SHP77 (cell line): Measurements from ENCODE around the gene RSPH10B.
A peak's percentile ranks its signal among the peaks of the same experiment; 100 is the strongest.
"Not testable (repeated sequence)": the region's sequence is repeated elsewhere in the genome, so short reads cannot be mapped to it uniquely, and the experiment has no call there.

Experiments used
- DNase-seq, 2 experiments: peaks; one replicate each; lab custom pipeline; 2025; lab: John Stamatoyannopoulos, UW

RSPH10B gene

DNA sequence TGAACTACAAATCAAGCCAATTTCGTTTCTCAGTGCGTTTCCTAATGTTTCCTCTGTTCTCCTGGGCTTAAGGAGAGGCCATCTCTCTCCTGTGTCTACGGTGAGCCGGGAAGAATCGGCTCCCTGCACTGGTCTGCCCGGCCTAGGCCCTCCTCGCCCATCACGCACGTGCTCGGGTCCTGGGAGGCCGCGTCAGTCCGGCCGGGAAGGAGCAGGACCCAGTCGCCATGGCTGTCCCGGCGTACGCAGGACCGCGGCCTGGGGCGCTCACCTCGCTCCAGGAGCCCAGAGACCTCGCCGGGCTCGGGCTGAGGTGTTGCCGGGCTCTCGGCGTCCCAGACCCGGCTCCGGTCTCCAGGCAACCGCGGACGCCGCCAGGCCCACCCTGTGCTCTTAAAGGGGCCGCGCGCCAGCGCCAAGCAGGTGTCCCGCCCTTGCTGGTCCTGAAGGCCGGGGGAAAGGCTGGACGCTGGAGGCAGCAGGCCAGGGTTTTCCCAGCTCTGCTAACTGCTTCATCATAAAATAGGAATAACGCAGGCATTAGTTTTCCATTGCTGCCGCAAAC lies at the start of gene RSPH10B:
Gene RSPH10B, minus strand, starts transcription at position 343 of the 565 bp plus-strand sequence. CDS start 3,573 bp downstream, outside the sequence.
- not testable (repeated sequence) for DNase-seq

DNA sequence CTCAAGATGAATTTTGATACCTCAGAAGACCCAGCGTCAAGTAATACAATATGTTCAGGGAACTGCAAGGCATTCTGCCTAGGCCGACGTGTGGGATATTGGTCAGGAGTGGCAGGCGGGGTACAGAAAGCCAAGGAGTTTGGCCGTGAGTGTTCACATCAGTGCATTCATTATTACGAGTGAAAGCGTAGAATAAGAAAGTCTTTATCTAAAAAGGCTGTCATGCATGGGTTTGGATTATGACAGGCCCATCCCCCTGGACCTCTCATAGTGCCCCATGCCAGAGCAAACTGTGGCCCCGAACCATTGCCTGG lies 46.1 kb upstream of the RSPH10B start:
- no peak for DNase-seq

DNA sequence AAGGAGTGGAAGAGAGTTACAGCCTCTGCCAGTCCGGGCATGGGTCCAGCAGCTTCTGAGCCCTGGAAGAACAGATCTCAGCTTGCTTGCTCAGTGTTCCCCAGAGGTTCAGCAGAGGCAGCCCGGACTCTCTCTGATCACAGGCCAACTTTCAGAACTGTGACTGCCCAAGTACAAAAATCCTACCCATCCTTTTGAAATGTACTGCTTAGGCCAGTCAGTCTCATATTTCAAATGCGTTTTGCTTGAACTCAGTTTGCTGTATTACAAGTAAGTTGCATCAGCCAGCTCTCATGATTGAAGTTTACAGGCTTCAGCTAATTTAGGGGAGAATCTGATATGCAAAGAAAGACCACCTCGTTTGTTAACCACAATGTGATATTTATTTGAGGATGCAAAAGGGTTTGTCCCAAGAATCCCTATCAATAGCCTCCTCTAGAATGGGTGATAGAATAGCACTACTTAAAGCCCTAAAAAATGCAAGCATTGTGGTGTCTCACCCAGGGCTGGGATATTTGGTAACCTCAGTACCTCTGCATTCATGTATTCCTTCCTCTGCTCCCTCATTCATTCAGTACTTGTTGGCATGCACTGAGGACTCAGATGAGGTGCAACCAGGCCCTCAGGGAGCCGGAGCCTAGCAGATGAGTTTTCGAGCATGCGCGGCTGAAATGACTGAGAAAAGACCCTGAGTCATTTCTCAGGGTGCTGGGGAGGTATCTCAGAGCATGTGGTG lies 45.6 kb upstream of the RSPH10B start:
- no peak for DNase-seq

DNA sequence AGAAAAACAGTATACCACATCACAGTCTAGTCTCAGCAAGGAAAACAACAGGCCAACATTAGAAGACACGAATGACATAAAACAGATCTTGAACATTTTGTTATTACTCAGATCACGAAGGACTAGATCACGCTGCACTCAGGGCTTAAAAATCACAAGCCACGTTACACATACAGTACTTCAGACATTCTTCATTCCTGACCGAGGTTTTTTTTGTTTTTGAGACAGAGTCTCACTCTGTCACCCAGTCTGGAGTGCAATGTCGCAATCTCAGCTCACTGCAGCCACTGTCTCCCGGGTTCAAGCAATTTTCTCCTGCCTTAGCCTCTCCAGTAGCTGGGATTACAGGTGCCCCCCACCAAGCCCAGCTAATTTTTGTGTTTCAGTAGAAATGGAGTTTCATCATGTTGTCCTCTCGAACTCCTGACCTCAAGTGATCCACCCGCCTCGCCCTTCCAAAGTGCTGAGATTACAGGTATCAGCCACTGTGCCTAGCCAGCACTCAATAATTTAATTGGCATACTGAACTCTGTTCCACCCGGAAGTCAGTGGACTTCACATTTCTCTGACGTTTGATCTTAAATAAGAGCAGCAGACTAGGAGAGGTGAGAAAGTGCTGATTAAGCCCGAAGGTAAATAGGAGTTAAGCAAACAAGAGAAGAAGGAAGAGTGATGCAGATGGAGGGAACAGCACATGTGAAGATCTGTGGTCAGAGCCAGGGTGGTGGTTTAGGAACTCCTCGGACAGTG lies 42.0 kb upstream of the RSPH10B start:
- DNase-seq, result no peak

DNA sequence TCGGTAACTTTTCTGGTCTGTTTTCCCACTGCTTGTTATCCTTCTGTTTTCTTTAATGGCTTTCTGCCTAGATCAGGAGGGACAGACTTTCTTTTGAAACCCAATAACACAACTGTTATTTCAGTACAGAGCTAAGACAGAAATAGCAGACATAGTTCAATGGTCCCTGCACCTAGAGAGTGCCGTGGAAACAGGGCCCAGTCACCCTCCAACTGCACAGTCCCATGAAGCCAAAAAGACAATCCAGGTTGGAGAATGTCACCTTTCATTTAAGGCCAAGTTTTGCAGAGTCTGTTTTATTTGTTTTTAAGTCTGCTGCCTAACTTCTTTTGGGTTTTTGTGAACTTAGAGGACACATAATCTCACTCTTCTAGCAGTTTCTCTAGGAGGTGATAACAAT lies 41.1 kb upstream of the RSPH10B start:
- no peak for DNase-seq

DNA sequence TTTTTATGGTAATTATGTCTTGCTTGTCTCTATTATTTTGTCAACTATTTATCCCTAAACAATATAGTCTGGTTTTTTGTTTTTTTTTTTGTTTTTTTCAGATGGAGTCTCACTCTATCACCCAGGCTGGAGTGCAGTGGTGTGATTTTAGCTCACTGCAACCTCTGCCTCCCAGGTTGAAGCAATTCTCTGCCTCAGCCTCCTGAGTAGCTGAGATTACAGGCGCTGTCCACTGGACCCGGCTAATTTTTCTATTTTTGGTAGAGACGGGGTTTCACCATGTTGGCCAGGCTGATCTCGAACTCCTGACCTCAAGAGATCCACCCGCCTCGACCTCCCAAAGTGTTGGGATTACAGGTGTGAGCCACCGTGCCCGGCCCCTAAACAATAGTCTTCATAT lies 39.9 kb upstream of the RSPH10B start:
- not testable (repeated sequence) for DNase-seq

DNA sequence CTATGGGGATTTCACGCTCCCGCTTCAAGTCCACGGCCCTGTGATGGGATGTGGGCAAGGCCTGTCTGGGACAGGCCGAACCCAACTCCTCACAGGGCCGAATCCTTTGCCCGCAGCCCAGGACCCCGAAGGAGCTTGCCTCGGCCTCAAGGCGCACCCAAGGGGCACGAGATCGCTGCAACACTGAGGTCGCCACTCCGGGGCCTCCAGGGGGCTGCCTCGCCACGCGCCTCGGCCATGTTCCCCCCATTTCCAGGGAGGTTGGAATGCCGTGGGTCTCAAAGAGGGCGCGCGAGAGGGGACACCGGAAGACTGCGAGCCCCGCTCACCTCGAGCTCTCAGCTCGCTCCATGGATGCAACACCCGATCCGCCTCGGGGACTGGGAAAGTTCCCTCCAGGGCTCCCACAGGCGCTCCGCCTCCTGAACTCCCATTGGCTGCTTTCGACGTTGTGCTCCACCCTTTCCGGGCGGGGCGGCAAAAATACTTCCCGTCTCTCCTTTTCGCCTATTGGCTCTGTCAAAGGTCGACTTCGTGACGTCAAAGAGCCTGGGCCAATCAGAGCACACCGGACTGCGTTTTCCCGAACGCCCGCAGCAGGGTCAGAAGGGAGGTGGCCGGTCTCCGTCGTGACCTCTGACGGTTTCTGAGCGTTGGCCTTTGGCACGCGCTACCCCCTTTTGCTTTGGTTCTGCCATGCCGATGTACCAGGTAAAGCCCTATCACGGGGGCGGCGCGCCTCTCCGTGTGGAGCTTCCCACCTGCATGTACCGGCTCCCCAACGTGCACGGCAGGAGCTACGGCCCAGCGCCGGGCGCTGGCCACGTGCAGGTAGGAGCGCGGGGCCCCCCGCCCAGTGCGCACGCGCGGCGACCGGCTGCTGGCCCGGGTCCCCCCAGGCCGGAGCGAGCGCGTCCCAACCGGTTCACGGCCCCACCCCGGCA lies 38.5 kb upstream of the RSPH10B start, which contains the start of the genes AIMP2 and PMS2:
Gene AIMP2, plus strand, starts transcription at position 605 of the 944 bp plus-strand sequence. Its CDS starts 92 bp downstream, at position 697.
Gene PMS2, minus strand, starts transcription at position 382 of the 944 bp plus-strand sequence. Its CDS starts 30 bp downstream, at position 352.
- DNase-seq, result peak; percentile 99 to 100

DNA sequence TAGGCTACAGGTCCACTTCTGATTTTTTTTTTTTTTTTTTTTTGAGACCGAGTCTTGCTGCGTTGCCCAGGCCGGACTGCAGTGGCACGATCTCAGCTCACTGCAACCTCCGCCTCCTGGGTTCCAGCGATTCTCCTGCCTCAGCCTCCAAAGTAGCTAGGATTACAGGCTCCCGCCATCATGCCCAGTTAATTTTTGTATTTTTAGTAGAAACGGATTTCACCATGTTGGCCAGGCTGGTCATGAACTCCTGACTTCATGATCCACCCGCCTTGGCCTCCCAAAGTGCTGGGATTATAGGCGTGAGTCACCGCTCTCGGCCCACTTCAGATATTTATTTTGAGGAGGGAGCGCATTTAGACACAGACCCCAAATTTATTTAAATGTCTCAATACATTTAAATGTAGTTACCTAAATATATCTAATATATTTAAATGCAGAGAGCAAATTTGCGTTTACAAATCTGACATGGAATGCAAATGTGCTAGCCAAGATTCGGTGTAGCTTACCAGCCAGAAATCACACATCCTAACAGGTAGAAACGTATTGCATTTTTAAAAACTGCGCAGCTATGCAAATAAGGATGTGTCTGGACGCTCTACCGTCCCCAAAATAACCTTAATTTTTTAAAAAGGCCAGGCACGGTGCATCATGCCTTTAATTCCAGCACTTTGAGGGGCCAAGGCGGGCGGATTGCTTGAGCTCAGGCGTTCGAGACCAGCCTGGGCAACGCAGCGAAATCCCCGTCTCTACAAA lies 37.5 kb upstream of the RSPH10B start:
- not testable (repeated sequence) for DNase-seq

DNA sequence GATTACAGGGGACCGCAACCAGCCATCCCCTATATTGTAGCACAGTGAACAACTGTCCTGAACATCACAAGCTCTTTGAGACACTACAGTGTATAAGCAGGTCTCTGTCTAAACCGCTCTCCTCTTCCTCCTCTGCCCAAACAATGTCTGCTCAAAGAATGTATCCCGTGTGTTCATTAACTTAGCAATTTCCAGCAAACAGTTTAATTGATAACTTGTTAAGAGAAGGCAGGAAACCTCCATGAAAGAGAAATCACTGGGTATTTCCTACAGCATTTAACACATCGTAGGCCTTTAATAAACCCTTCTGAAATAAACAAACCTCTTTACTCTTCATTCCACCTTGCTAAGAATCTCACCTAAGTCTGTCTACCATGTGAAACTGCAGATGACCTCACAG lies 36.9 kb upstream of the RSPH10B start:
- DNase-seq, result no peak

DNA sequence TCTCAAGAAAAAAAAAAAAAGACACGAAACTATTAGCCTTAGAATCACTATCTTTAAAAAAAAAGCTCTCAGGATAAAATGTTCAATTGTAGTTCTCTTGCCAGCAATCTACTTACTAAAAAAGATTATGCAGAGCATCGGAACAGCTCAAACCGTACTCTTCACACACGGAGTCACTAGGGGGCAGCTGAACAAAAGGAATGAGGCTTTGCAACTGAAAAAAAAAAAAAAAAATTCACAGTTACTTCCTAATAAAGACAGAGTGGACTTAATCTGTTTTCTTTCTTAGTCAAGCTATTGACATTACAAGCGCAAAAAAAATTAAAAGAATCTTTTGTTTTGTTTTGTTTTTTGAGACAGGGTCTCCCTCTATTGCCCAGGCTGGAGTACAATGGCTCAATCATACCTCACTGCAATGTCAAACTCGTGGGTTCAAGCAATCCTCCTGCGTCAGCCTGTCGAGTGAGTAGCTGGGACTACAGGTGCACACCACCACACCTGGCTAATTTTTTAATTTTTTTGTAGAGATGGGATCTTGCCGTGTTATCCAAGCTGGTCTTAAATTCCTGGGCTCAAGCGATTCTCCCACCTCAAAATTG lies 26.8 kb upstream of the RSPH10B start:
- DNase-seq, result peak; percentile 39 to 49

DNA sequence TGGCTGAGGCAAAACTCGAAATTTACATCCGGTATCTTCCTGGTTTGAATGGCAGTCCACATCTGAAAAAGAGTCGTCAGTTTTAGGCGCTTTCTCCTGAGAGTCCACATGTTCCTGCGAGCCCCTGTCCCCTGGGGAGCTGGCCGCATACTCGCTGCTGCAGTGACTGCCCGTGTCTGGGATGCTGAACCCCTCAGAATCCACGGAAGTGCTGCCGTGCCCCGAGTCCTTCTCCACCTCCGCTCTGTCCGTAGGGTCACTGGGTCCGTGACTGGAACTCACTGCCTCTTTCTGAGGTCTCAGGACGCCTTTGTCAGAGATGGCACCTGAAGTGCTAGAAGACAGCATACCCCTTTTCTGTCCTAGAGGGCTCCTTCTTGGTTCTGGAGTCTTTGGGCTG lies 16.6 kb upstream of the RSPH10B start:
- not testable (repeated sequence) for DNase-seq

DNA sequence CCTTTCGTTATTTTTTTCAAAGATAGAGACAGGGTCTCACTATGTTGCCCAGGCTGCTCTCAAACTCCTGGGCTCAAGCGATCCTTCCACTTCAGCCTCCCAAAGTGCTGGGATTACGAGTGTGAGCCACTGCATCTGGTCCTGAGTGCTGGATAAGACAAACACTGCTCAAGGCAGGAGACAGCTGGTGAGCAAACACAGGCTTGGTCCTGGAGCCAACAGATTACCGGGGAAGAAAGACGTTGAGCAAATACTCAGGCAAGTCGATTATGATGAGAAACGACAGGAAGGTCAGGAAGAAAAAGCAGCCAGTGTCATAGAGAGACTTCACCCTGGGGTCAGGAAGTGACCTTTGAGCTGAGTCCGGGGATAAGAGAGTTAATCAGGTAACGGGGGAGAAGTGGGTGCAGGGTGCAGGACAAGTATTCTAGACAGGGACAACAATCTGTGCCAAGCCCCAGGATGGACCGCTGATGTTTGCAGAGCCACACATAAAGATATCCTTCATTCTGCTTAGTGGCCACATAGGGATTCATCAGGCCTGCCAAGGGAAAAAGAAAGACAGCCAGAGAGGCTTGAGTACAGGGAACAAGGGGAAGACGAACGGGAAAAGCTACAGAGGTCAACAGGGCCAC lies 9.3 kb upstream of the RSPH10B start:
- DNase-seq, result not testable (repeated sequence)

DNA sequence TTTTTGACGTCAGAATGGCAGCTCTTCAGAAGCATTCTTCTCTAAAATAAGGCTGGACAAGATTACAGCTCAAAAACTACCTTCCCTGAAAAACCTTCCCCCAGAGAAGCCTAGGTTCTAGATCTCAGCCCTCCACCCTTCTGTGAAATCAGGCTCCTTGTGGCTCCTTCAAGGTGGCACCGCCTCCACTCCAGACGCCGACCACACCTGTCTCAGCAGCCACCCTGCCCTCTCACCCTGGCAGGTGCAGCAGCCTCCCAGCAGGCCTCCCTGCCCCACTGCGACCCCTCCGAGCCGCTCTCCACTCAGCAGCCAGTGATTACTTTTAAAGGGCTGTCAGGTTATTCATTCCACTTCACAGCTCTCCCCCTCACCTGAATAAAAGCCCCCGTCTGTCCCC lies 3.1 kb upstream of the RSPH10B start:
- DNase-seq, result not testable (repeated sequence)

DNA sequence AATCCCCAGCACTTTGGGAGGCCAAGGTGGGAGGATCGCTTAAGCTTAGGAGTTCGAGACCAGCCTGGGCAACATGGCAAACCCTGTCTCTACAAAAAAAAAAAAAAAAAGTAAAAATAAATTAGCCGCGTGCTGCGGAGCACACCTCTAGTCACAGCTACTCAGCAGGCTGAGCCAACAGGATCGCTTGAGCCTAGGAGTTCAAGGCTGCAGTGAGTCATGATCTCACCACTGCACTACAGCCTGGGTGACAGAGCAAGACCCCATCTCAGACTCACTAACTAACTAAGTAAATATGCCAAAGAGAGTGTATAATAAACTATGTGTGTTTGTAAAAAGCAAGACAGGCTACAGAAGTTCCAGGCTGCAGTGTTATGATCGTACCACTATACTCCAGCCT lies 6.7 kb downstream of the RSPH10B start:
- not testable (repeated sequence) for DNase-seq

DNA sequence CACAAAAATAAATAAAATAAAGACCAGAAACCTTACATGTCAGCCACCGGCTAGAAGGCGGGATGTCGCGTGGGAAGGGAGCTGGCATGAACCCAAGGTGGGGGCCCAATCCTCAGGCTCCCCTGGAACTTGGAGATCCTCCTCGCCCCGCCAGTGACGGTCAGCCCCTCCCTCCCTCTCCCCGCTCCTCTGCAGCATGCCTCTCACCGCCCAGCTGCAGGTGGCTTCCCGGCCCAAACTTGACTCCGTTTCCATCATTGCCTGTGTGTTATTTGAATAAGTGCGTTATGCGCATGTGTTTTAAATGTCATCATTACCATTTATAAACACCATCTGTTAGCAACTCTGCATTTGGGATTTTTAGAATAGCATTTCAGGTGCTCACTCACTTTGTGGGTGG lies 7.3 kb downstream of the RSPH10B start:
- DNase-seq, result not testable (repeated sequence)

DNA sequence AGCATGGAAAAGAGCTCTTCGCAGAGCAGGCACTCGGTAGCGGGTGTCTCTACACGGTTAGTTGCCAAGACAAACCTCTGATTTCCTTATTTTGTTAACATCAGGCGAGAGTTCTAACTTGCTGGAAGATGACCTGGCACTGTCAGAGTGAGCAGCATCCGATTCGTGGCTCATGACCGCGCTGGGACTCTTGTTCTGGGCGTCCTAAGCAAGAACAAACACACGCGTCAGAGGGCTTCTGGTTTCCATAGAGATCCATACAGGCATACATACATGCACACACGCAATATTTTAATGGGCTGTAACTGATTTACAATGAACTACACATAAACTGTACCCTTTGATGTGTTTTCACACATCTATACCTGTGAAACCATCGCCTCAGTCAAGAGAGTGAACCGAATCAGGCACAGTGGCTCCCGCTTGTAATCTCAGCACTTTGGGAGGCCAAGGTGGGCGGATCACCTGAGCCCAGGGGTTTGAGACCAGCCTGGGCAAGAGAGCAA lies 35.5 kb downstream of the RSPH10B start:
- not testable (repeated sequence) for DNase-seq

DNA sequence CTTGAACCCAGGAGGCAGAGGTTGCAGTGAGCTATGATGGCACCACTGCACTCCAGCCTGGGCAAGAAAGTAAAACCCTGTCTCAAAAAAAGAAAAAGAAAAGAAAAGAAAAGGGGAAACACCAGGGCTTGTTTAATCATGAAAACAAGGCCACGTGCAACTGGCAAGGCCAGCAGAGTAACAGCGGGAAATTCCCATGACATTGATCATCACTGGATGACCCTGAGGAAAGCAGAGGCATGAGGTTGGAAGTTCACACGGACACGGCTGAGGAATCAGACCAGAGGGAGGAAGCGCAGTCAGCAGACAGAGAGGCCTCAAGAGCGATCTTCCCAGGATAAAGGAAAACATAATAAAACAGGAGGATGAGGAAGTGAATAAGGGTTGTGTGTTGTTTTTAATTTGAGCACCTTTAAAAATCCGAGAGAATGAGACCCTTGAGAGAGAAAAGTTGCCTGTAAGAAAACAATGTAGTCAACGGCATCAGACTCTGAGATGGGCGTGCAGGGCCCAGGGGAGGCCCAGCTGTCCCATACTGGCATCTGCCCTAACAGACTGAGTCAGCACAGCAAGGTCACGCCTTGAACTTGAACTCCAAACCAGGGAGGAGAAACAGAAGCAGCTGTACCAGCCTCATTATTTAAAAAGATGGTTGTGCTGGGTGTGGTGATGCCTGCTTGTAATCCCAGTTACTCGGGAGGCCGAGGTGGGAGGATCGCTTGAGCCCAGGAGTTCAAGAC lies 38.4 kb downstream of the RSPH10B start:
- DNase-seq, result not testable (repeated sequence)

DNA sequence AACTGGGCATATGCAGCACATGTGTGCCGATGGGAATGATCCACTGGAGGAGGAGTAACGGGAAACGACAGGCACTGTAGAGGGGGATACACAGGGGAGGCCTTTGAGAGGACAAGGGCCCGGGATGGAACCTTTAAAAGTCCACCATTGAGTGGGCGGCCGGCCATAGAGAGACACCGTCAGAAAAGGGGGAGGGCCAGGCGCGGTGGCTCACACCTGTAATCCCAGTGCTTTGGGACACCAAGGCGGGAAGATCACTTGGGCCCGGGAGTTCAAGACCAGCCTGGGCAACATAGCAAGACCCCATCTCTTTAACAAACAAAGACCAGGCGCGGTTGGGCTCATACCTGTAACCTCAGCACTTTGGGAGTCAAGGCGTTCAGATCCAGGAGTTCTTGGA lies 39.2 kb downstream of the RSPH10B start:
- not testable (repeated sequence) for DNase-seq

DNA sequence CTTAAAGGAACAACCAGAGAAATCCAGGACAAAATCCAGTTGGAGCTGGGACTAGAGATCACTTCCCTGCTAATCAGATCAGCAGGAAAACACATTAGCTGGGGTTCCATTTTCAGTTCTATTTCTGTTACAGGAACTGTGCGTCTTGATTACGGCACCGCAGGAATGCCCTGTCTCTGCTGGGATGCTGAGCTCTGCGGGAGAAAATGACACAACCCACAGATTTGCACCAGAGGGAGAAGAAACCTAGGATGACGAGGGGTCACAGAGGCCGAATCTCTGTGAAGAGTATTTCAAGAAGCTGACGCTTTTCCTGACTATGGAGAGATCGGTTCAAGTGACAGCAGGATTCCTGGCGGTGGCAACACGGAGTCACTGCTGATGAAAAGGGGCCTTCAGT lies 40.2 kb downstream of the RSPH10B start:
- not testable (repeated sequence) for DNase-seq
